H1 (cell line): ENCODE data around the gene MAGI1. TPM values are rescaled to one million over a fixed set of nuclear protein-coding genes. Genes with fewer than 3 reads are reported as not detected.

Experiments
- polyA plus RNA-seq, 7 experiments: library from polyadenylated mRNA; depleted of rRNA in 3 of 7; stranded (reverse) in 5 of 7; unstranded in 2 of 7; fragments of >200 nt in 5 of 7; fragments of 200-250 nt in 2 of 7; gene quantifications; 1 replicate in 5 of 7; 2 replicates in 1 of 7; 4 replicates in 1 of 7; pipeline versions ENCODE4 v1.2.1 to v1.2.3, GENCODE V29; 2011 to 2013; ENCODE audit warnings: missing spikeins in 2 of 7, mixed read lengths in 2 of 7
- total RNA-seq: library from RNA; stranded (reverse); fragmentation: NEBNext Ultra II Directional; extraction: Animal tissue kit (Norgen Biotek cat#: 25700); gene quantifications from 2 replicates; pipeline ENCODE4 v1.2.1, GENCODE V29; 2021
- TF ChIP-seq, protein P1 (sequence below): IDR thresholded peaks from 2 replicates; pipeline ENCODE4 v1.6.1; 2011; ENCODE audit warnings: low read depth, mild to moderate bottlenecking, low read length; ENCODE audit not compliant: insufficient read depth

Gene MAGI1
- total and polyA plus RNA-seq, 2 of the 8 experiments (the other 6 are each of a cell fraction or from before 2014, with no cell fraction given): 19.8 to 78.0 TPM

DNA sequence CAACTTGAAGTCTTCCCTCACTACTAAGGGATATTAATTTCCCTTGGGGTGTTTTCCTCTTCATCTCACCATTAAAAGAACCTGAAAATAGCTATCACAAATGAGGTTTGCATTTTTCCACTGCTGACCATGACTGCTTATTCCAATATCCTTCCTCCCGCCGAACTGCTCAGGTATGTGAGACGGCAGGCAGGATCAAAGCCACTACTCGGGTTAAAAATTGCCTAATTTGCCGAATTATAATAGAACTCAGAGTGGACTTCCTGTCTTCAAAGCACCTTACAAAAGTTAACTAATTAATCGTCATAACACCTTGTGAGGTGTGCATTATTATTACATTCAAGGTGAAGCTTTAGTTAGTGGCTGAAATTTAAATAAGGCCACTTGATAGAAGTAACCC lies 695.7 kb downstream of the MAGI1 start (continued):
- TF ChIP-seq, protein P1, sequence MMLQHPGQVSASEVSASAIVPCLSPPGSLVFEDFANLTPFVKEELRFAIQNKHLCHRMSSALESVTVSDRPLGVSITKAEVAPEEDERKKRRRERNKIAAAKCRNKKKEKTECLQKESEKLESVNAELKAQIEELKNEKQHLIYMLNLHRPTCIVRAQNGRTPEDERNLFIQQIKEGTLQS: no peak
